HG03575 (cell line): Measurements from ENCODE around the gene FAM53A.
"Not testable (repeated sequence)": the region's sequence is repeated elsewhere in the genome, so short reads cannot be mapped to it uniquely, and the experiment has no call there.

Source experiments
- ATAC-seq: cut with Tn5 transposase; IDR thresholded peaks from one replicate; pipeline ENCODE4 v1.9.1; 2021; ENCODE audit not compliant: unreplicated experiment, insufficient number of reproducible peaks, low FRiP score; ENCODE audit errors: extremely low read depth

FAM53A gene

DNA sequence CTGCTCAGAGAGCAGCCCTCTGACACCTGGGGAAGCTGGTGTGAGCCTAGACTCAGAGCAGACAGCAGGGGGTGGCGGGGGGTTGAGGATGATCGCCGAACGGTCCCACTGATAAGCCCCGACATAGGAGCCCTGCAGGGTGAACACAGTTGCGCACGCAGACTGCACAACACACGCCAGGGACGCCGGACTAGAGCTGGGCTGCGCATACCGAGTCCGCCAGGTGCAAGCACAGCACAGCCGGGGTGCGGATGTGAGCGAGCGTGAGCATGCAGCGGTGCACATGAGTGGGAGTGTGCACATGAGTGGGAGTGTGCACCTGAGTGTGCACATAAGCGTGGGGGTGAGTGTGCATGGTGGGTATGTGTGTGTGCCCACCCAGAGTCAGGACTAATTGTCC, 36.7 kb downstream of the FAM53A start:
- no peak for ATAC-seq

DNA sequence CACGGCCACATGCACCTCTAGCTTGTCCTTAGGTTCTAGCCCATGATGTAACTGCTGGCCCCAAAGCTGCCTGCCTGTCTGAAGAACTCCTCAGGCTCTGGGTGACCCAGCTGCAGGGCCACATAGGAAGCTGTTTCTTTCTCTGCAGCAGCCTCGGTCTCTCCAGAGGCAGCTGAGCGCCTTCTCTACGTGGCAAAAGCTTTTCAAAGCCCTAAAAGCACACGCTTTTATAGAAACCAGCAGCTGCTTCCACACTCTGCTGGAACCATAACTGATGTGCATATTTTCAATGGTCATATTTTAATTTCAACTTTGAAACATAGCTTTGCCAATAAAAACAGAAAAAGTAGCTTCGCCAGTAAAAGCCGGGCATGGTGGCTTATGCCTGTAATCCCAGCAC, 37.4 kb downstream of the FAM53A start:
- ATAC-seq = no peak

DNA sequence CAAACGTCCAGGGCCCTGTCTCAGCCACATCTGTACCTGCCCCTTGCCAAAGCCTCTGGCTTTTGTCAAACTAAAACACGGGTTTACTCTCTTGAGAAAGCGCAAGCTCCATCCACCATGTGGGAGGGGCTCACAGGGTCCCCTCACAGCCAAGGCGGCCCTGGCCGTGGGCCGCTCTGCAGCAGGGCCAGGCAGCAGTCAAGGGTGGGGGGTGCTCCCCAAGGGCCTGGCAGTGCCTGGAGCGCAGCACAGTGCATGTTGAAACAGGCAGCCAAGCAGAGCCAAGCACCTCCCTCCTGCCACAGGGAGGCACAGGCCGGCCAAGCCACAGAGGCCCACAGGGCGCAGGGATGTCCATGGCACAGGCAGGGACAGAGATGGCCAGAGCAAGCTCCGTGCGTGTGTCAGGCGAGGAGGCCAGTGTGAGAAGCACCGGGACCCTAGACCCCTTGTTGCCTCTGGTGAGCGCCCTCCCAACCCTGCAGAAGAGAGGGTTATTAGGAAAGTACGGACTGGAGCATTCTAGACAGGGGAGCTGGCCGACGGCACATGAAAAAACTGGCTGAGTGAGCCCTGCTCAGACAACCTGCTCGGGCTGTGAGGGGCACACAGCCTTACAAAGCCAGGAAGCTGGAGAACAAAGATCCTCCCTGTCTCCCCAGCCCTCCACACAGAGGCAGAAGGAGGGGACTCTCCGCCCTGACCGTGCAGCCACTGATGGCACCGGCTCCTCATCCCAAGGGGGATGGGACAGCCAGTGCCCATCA, 39.0 kb downstream of the FAM53A start:
- ATAC-seq = no peak

DNA sequence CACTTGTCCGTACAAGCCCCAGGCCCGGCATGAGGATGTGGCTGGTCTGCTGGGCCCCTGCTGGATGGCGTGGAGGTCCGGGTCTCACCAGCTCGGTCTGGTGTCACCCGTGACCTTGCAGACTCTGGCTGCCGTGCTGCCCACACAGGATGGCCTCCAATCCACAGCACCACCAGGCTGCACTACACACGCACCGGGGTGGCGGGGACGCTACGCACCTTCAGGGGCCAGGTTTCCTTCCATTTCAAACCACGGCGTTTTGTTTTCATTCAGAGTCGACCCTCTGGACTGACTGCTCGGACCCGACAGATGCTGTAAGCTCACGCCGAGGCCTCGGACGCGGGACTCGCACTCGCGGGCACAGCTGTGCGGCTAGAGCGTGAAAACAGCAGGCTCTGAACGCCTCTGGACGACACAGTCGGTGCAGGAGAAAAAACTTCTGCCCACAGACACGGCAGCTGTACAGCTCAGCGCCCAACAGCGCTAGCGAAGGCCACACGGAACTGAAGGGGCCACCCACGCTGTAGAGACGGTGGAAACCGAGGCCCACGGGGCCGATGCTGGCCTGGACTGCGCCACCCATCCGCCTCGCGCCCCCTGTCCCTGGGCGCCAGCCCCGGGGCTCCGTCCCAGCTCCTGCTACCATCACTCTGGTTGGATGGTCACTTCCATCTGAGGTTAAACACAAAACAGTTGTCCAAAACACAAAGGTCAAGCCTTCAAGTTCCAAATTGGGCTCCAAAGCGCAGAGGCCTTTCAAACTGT, 40.0 kb downstream of the FAM53A start:
- no peak for ATAC-seq

DNA sequence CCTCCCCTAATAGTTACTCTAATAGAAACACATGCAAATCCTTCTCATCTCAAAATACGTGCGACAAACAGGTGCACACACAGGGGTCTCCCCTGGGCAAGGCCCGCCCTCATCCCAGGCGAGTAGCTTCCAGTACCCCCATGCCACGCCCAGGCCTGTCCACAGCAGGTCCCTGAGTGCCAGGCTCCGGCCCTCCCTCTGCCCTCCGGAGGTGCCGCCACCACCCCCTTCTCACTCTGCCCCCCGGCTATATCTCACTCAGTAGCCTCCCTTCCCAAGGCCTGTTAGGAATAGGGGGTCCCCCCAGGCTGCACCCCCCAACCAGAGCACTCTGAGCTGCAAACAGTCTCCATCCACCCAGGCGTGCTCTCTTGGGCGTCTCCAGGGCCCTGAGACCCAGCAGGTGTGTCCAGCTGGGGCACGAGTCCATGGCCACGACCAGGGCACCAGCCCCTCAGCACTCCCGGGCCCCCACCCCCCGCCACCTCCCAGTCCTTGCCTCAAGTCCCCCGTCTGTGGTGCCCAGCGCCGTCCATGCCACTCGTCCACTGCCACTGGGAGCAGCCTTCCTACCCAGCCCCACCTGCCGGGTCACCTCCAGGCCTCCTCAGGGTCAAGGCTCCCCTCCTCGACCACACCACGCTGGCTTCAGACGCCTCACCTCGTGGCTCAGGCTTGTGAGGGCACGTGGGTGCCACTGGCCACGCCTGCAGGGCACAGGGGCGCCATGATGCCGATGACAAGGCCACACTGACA, 41.7 kb downstream of the FAM53A start:
- no peak for ATAC-seq

DNA sequence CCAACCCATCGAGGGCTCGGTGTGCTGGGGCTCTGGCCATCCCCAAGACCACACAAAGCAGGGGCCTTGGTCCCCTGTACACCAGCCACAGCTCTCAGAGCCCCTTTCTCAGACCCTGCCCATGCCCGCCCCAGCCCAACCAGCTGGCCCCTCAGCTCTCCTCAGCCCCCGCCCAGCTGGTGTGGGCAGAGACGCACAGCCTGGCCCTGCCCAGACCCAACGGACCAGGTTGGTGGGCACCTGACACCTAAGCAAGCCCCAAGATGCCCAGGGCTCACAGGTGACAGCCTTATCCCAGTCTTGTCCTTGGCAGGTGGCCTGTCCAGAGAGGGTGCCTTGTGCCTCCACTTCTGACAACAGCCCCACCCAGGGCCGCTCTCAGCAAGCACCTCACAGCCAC, 42.4 kb downstream of the FAM53A start:
- no peak for ATAC-seq

DNA sequence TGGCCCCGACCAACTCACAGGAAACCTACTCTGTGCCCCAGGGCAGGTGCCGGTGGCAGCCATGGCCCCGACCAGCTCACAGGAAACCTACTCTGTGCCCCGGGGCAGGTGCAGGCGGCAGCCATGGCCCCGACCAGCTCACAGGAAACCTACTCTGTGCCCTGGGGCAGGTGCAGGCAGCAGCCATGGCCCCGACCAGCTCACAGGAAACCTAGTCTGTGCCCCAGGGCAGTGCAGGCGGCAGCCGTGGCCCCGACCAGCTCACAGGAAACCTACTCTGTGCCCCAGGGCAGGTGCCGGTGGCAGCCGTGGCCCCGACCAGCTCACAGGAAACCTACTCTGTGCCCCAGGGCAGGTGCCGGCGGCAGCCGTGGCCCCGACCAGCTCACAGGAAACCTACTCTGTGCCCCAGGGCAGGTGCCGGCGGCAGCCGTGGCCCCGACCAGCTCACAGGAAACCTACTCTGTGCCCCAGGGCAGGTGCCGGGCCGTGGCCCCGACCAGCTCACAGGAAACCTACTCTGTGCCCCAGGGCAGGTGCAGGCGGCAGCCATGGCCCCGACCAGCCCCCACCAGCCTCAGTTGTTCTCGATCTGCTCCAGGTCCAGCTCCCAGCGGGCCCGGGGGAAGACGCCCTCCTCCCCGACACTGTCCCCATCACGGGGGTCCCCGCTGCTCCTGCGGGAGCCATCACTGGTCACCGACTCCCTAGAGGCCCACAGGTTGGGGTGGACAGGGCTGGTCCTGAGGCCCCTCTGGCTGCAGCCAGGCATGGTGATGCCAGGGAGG, 43.2 kb downstream of the FAM53A start:
- not testable (repeated sequence) for ATAC-seq

DNA sequence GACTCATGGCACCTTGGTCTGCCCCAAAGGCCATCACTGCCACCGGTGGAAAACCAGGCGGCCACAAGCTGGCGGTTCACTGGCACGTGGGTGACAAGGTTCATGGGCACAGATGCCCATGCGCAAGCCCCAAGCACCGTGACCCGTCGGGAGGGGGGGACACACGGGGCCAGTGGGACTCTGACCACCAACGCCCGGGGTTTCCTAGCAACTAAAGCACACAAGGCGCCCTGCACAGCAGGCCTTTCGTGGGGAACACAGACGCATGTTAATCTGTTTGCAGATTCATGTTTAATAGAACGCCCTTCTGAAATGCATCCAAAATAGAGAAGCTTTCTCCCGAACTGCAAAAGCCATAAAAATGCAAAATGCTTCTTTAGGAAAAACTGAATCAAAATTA, 43.9 kb downstream of the FAM53A start:
- no peak for ATAC-seq

DNA sequence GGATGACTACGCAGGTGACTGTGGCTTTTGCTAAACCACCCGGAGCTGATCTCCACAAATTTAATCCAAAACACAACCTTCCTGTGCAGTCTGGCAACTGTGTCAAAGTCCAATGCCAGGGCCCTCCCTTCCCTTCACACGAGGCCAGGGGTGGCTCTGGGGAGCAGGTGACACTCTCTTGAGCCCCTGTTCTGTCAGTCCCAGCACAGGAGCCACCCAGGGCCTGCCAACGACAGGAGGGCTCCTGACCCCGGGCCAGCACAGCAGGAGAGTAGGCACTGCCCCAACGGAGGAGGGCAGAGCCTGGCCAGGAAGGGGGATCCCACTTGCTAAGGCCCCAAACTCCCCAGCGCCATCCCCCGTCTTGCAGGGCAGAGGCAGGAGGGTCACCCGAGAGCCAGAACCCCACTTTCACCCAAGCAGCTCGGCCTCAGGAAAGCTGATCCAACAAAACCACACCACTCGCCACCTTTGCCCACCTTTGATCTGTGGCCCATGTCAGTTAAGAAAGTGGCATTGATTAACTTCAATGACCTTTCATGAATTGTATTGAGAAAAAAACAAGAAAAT, 44.7 kb downstream of the FAM53A start:
- no peak for ATAC-seq

DNA sequence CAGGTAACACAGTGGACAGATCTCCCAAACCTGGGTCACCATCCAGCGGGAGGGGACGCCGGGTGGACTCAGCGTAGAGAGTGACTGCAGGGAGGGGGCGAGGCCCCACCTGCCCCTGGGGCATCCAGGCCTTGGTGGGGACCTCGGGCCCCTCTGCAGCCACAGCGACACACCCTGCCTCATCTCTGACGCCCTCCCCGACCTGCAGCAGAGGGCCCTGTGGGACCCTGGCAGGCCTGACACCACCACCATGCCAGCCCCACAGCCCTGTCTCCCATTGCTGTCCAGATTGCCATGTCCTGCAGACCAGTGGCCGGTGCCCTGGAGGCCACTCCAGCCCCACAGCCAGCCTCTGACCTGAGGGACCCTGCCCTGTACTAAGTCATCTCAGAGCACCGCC, 45.2 kb downstream of the FAM53A start:
- no peak for ATAC-seq

DNA sequence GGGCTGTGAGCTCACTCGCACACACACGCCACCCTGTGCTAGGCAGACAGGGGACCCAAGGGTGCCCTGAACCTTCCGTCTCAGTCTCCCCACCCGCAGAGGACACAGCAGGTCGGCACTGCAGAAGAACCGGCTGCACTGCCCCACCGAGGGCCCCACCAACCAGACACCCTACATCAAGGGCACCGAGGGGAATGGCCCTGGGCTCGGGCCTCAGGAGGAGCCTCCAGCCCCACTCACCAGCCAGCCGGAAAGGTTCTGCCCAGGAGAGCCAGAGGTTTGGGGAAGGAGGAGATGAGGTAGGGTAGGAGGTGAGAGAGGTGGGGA, 45.9 kb downstream of the FAM53A start:
- no peak for ATAC-seq

DNA sequence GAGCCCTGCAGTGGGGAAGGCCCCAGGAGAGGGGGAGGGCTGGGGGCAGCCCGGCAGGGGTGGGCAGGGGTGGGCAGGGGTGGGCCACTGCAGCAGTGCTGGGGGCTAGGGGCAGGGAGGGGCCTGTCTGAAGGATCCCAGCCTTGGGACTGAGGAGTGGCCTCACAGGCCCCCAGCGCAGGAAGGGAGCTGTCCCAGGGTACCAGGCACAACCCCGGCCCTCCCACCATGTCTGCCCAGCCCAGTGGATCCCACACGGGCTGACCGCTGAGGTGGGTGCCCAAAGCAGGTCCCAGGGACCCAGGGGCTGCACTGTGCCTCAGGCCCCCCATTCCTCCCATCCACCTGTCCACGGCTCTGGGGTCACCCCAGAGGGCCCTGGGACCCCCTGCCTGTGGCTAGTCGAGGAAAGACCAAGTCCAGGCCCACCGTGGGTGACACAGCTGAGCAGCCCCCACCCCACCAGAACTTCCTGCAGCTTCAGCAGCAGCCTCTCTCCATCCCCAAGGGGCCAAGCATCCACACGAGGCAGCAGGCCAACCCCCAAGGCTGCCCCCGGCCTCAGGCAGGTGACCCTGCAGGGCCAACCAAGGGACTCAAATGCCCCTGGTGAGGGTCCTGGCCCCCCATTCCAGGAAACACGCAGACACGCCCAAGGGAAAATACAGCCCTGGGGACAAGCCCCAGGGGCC, 46.4 kb downstream of the FAM53A start:
- no peak for ATAC-seq

DNA sequence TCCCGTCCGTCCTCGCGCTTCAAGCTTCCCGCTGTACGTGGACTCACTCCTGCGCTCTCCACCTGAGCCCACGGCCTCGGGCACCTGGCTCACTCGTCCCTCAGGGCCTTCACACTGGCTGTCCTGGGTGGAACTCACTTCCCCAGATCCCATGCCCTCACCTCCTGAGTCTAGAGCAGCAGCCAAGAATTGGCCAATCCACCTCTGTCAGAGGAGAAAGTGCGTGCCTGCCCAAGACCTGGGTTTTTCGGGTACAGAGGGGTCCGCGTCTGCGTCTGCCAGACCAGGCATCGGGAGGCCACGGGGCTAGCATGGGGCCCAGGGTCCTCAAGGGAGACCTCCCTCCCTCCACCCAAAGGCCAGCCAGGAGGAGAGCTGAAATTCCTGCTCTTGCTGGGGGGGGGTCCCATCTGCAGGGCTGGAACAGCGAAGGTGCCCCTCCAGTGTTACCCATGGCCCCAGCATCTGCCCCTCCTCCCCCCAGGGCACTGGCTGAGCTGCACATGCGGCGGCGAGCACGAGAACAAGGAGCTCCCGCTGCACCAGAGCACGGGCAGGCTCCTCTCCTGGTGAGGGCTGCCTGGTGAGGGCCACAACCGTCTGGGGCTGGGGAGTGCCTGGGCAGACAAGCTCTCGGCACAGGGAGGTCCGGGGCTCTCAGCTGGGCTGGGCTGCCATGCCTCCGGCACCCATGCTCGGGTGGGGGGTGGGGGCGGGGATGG, 47.5 kb downstream of the FAM53A start:
- no peak for ATAC-seq

DNA sequence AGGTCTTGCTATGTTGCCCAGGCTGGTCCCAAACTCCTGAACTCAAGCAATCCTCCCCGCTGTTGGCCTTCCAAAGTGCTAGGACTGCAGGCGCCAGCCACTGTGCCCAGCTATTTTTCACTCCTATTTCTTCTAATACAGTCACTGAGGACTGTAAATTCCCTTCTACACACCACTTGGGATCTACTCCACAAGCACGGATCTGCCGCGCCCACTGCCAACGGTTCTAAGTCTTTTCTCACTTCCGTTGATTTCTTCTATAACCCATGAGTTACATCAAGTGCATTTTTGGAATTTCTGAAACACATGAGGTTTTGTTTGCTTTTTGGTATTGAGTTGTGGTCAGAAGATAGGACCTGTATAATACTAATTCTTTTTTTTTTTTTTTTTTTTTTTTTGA, 48.6 kb downstream of the FAM53A start:
- no peak for ATAC-seq

DNA sequence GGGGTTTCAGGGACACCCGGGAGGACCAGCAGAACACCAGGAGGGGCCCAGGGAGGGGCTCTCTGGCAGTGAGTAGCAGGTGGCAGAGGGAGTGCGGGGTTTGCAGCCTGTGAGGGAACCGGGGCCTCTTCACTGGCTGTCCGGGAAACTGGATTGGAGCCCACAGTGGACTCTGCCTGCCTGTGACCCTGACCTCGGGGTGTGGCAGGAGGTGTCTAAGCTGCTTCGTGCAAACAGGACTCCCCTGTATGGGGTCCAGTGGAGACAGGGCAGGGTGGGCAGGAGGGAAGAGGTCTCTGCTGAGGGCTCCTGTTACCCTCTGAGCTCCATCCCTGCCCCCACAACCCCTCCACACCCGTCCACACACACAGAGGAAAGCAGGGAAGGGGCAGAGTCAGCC, 50.1 kb downstream of the FAM53A start:
- ATAC-seq = no peak

DNA sequence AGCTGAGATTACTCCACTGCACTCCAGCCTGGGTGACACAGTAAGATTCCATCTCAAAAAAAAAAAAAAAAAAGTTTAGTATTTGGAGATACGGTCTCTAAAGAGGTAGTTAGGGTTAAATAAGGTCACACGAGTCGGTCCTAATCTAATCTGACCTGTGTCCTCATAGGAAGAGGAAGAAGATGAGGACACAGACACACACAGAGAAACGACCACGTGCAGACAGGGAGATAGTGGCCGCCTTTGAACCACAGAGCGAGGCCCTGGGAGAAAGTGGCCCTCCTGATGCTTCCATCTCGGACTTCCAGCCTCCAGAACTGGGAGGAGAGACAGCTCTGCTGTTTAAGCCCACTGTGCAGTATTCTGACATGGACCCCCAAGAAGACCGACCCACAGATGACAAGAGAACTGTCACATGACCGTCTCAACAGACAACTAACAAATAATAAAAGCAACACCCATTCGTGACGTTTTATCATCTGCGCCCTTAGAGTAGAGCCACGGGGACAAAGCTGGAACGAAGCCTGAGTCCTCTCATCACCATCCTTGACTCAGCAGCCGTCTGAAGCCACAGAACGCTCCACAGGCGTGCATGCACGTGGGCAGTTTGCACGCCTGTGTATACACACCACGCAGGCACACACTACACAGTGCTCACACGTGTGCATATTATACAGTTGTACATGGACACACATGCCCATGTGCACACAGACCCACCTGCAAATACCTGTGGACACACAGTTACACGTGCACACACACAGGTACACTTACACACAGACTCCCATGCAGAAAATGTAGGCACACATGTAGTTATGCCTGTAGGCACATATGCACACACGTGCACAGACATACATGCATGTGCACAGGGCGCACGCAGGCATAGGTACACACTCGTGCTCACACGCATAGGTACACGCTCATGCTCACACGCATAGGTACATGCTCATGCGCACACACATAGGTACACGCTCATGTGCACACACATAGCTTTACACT, 51.7 kb downstream of the FAM53A start:
- no peak for ATAC-seq

DNA sequence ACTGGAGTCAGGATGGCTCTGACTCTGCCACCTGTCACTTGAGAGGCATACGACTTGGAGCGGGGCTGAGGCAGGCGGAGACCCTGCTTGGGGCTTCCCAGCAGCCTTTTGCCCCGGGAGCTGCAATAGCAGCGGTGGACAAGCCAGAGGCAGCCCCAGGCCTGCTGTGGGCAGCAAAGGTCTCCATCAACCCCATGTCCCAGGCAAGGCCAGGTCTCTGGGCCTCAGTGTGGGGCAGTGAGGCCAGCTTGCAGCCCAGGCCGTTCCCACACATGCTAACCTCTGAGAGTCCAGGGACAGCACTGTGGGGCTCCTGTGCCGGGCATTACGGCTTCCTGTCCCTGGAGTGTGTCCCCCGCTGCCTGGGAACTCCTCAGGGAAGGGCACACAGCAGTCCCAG, 53.0 kb downstream of the FAM53A start:
- ATAC-seq = no peak
